ENCODE measurements around the gene RETREG3.
"Not testable (repeated sequence)": the region's sequence is repeated elsewhere in the genome, so short reads cannot be mapped to it uniquely, and the experiment has no call there.

The RETREG3 gene

GRCh38 chr17:42574463-42574862, 34.7 kb downstream of the RETREG3 start:
- DNase-seq (ENCODE audit: low read depth in 4 of 4, low spot score in 1 of 4) = no peak

- DNase-seq (ENCODE audit: low read depth in 4 of 4, low spot score in 1 of 4) = no peak
These were observed 36.1 kb downstream of the RETREG3 start for GRCh38 chr17:42573095-42573494.

- no peak for DNase-seq (ENCODE audit: low read depth in 4 of 4, low spot score in 1 of 4)
These were observed 37.5 kb downstream of the RETREG3 start for GRCh38 chr17:42571435-42572225.

GRCh38 chr17:42568341-42569111, 40.6 kb downstream of the RETREG3 start:
- no peak for DNase-seq (ENCODE audit: low read depth in 4 of 4, low spot score in 1 of 4)

GRCh38 chr17:42566883-42567573, 42.1 kb downstream of the RETREG3 start, which contains the start of gene MLX:
TSS of gene MLX (plus strand) at chr17:42567100. CDS start at chr17:42567125, 25 bp downstream.
- DNase-seq (ENCODE audit: low read depth in 4 of 4, low spot score in 1 of 4) = peak; percentile 82 to 87 (median 84)

- DNase-seq (ENCODE audit: low read depth in 4 of 4, low spot score in 1 of 4) = no peak
These were observed 42.8 kb downstream of the RETREG3 start for GRCh38 chr17:42566215-42566882.

GRCh38 chr17:42565523-42566214, 43.5 kb downstream of the RETREG3 start:
- DNase-seq (ENCODE audit: low read depth in 4 of 4, low spot score in 1 of 4) = no peak

GRCh38 chr17:42564815-42565522, 44.2 kb downstream of the RETREG3 start:
- DNase-seq (ENCODE audit: low read depth in 4 of 4, low spot score in 1 of 4) = no peak

- DNase-seq (ENCODE audit: low read depth in 4 of 4, low spot score in 1 of 4) = no peak
These were observed 45.2 kb downstream of the RETREG3 start for GRCh38 chr17:42563950-42564349.

- no peak for DNase-seq (ENCODE audit: low read depth in 4 of 4, low spot score in 1 of 4)
These were observed 45.6 kb downstream of the RETREG3 start for GRCh38 chr17:42563543-42563942.

- no peak for DNase-seq (ENCODE audit: low read depth in 4 of 4, low spot score in 1 of 4)
These were observed 46.0 kb downstream of the RETREG3 start for GRCh38 chr17:42563143-42563509.

GRCh38 chr17:42562388-42563142, 46.6 kb downstream of the RETREG3 start:
- DNase-seq (ENCODE audit: low read depth in 4 of 4, low spot score in 1 of 4) = no peak

- peak; percentile 81 to 91 (median 84) for DNase-seq (ENCODE audit: low read depth in 4 of 4, low spot score in 1 of 4)
These were observed 47.2 kb downstream of the RETREG3 start, which contains the start of gene COASY for GRCh38 chr17:42561897-42562387. TSS of gene COASY (plus strand) at chr17:42562148. CDS start at chr17:42562623, 475 bp downstream.

GRCh38 chr17:42560246-42560645, 48.9 kb downstream of the RETREG3 start:
- no peak for DNase-seq (ENCODE audit: low read depth in 4 of 4, low spot score in 1 of 4)

- no peak for DNase-seq (ENCODE audit: low read depth in 4 of 4, low spot score in 1 of 4)
These were observed 50.1 kb downstream of the RETREG3 start for GRCh38 chr17:42559075-42559474.

GRCh38 chr17:42555961-42556617, 53.1 kb downstream of the RETREG3 start:
- not testable (repeated sequence) for DNase-seq (ENCODE audit: low read depth in 4 of 4, low spot score in 1 of 4)

- no peak for DNase-seq (ENCODE audit: low read depth in 4 of 4, low spot score in 1 of 4)
These were observed 54.0 kb downstream of the RETREG3 start for GRCh38 chr17:42555122-42555622.

All from stimulated activated CD4-positive, alpha-beta T cell treated with anti-CD3 and anti-CD28 coated beads, Interleukin-1b, Interleukin-23, amount 100 ng/mL, for 24 hours (primary cell).